ENCODE data around the gene SPI1. TPM values are rescaled to one million over a fixed set of nuclear protein-coding genes. Genes with fewer than 3 reads are reported as not detected.

The SPI1 gene
- total and polyA plus RNA-seq, 12 donors = 3.4 to 38.9 (median 7.5) TPM

- H3K27me3 ChIP-seq = no peaks in the 10 kb centered on the region
- no peak overlapping the region for H3K4me3 ChIP-seq
- intact Hi-C loops (cut with DNase I) = loop anchor here in 1 of 10 donors (5.0 kb wide), 1 partner anchor 36 kb away; the partner anchor contains the start of gene MADD
- TF ChIP-seq CTCF (IDR thresholded peaks at IDR 0.05) = no peak
- H3K27ac ChIP-seq = no peak overlapping the region
- peaks cover 0 to 5% (median 0%) of the 10 kb centered on the region in 11 donors for H3K9me3 ChIP-seq
- ATAC-seq (no peak), DNase-seq (no peak)
- H3K4me1 ChIP-seq = peaks cover 6 to 26% (median 13%) of the 10 kb centered on the region in 9 donors
- peaks cover 0 to 99% (median 0%) of the 10 kb centered on the region in 9 donors for H3K36me3 ChIP-seq
- 86 to 91% methylated on average over 6 of the region's 6 CpGs for WGBS, 2 donors
These were observed 70.1 kb downstream of the SPI1 start for GRCh38 chr11:47308050-47308823.

DNA sequence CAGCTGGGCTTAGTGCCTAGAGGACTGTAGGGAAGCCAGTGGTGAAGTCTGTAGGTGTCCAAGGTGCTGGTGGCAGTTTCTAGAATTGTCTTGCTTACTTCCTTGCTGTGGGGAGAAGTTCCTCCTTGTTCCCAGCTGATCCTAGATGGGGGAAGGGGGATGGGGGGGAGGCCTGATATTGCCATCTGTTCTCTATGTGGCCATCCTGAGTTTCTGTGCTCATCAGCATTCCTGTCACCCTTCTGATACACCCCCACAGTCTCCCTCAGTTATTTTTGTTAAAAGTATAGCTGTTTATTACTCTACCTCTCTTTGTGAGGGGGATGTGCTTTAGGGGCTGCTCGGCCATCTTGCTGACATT lies 71.9 kb downstream of the SPI1 start:
- no peak for DNase-seq
- no peak for TF ChIP-seq CTCF (IDR thresholded peaks at IDR 0.05)
- intact Hi-C loops (cut with DNase I) = loop anchor here in 1 of 10 donors (5.0 kb wide), 1 partner anchor 34 kb away; the partner anchor contains the start of gene MADD
- Histone ChIP-seq H3K36me3 (peaks cover 0 to 99% (median 0%) of the 10 kb centered on the region in 9 donors), H3K4me3 (no peak overlapping the region), H3K27me3 (no peaks in the 10 kb centered on the region), H3K4me1 (peaks cover 6 to 26% (median 13%) of the 10 kb centered on the region in 9 donors), H3K9me3 (peaks cover 0 to 22% (median 4%) of the 10 kb centered on the region in 11 donors), H3K27ac (peak overlapping the region in 9 of 10 donors; percentile 49 to 86 (median 75))
- ATAC-seq = no peak
- WGBS, 2 donors = 89 to 100% methylated on average over 1 of the region's 1 CpG

GRCh38 chr11:47305734-47306483 lies 72.4 kb downstream of the SPI1 start:
- peak; percentile 65 to 74 for DNase-seq
- H3K36me3 ChIP-seq = peaks cover 0 to 99% (median 0%) of the 10 kb centered on the region in 9 donors
- no peak for TF ChIP-seq CTCF (IDR thresholded peaks at IDR 0.05)
- 63 to 73% methylated on average over 3 of the region's 3 CpGs for WGBS, 2 donors
- H3K9me3 ChIP-seq = peaks cover 0 to 22% (median 4%) of the 10 kb centered on the region in 11 donors
- H3K4me3 ChIP-seq = no peak overlapping the region
- H3K27ac ChIP-seq = peak overlapping the region; percentile 18 to 86 (median 74)
- peak; percentile 90 to 98 (median 96) for ATAC-seq
- H3K27me3 ChIP-seq = no peaks in the 10 kb centered on the region
- peaks cover 6 to 26% (median 13%) of the 10 kb centered on the region in 9 donors for H3K4me1 ChIP-seq
- intact Hi-C loops (cut with DNase I) = loop anchor here in 2 of 10 donors (1.0 to 5.0 kb wide), 2 partner anchors 18 to 34 kb away; partner anchors contain the start of gene MADD (in 1 of the 2)

Small RNA genes lying within 50 kb of the gene (microRNA-seq; reads per million reads assigned to microRNA genes)
- 0 reads per million in 2 donors for gene MIR4487

Other genes with a start within 250 kb of the SPI1 start
- gene ARFGAP2, start 201.7 kb downstream of the SPI1 start, total RNA-seq = 10 to 100 TPM; 55.7 to 69.7 (median 62.9) TPM
- gene ARFGAP2, start 201.7 kb downstream of the SPI1 start, polyA plus RNA-seq = 10 to 100 TPM; 47.8 to 70.2 TPM
- 100 to 1,000 TPM; 146 to 335 (median 257) TPM for gene PACSIN3, start 192.1 kb downstream of the SPI1 start, total RNA-seq
- 100 to 1,000 TPM; 163 to 209 TPM for gene PACSIN3, start 192.1 kb downstream of the SPI1 start, polyA plus RNA-seq
- 10 to 100 TPM in 4 of 10 donors, 1 to 10 TPM in 6; 6.4 to 22.5 (median 8.3) TPM for gene DDB2, start 163.6 kb downstream of the SPI1 start, total RNA-seq
- gene DDB2, start 163.6 kb downstream of the SPI1 start, polyA plus RNA-seq = 10 to 100 TPM in 1 of 2 donors, 1 to 10 TPM in 1; 8.1 to 30.6 TPM
- 10 to 100 TPM; 17.2 to 38.8 (median 21.8) TPM for gene ACP2, start 129.7 kb downstream of the SPI1 start, total RNA-seq
- 10 to 100 TPM; 28.9 to 42.6 TPM for gene ACP2, start 129.7 kb downstream of the SPI1 start, polyA plus RNA-seq
- gene NR1H3, start 120.6 kb downstream of the SPI1 start, total RNA-seq = 10 to 100 TPM in 4 of 10 donors, 1 to 10 TPM in 6; 6.6 to 26.5 (median 9.7) TPM
- gene NR1H3, start 120.6 kb downstream of the SPI1 start, polyA plus RNA-seq = 10 to 100 TPM; 15.5 to 49.2 TPM
- 10 to 100 TPM; 23.8 to 54.8 (median 35.7) TPM for gene MADD, start 108.4 kb downstream of the SPI1 start, total RNA-seq
- 10 to 100 TPM; 24.4 to 35.1 TPM for gene MADD, start 108.4 kb downstream of the SPI1 start, polyA plus RNA-seq
- gene MYBPC3, start 25.8 kb downstream of the SPI1 start, total RNA-seq = 1,000 to 10,000 TPM; 1,404 to 3,138 (median 2,490) TPM
- 1,000 to 10,000 TPM in 1 of 2 donors, 100 to 1,000 TPM in 1; 484 to 2,250 TPM for gene MYBPC3, start 25.8 kb downstream of the SPI1 start, polyA plus RNA-seq
- 10 to 100 TPM; 31.1 to 54.5 (median 40.8) TPM for gene SLC39A13, start 30.0 kb upstream of the SPI1 start, total RNA-seq
- gene SLC39A13, start 30.0 kb upstream of the SPI1 start, polyA plus RNA-seq = 10 to 100 TPM; 62.3 to 86.4 TPM
- 100 to 1,000 TPM; 129 to 171 (median 140) TPM for gene PSMC3, start 47.9 kb upstream of the SPI1 start, total RNA-seq
- 100 to 1,000 TPM; 184 to 272 TPM for gene PSMC3, start 47.9 kb upstream of the SPI1 start, polyA plus RNA-seq
- 10 to 100 TPM in 1 of 10 donors, 1 to 10 TPM in 9; 2.9 to 10.2 (median 4.0) TPM for gene RAPSN, start 70.6 kb upstream of the SPI1 start, total RNA-seq
- 1 to 10 TPM in 1 of 2 donors, under 1 TPM in 1; 0.33 to 6.2 TPM for gene RAPSN, start 70.6 kb upstream of the SPI1 start, polyA plus RNA-seq
- gene CELF1, start 174.6 kb upstream of the SPI1 start, total RNA-seq = 10 to 100 TPM; 68.3 to 97.0 (median 87.7) TPM
- gene CELF1, start 174.6 kb upstream of the SPI1 start, polyA plus RNA-seq = 10 to 100 TPM; 24.4 to 35.8 TPM
- gene PTPMT1, start 187.1 kb upstream of the SPI1 start, total RNA-seq = 10 to 100 TPM; 16.9 to 24.6 (median 21.3) TPM
- gene PTPMT1, start 187.1 kb upstream of the SPI1 start, polyA plus RNA-seq = 10 to 100 TPM; 36.4 to 66.9 TPM
- 10 to 100 TPM; 13.6 to 21.0 (median 16.2) TPM for gene KBTBD4, start 200.4 kb upstream of the SPI1 start, total RNA-seq
- 1 to 10 TPM; 3.1 to 9.2 TPM for gene KBTBD4, start 200.4 kb upstream of the SPI1 start, polyA plus RNA-seq
- 100 to 1,000 TPM; 171 to 359 (median 287) TPM for gene NDUFS3, start 200.5 kb upstream of the SPI1 start, total RNA-seq
- 100 to 1,000 TPM; 291 to 570 TPM for gene NDUFS3, start 200.5 kb upstream of the SPI1 start, polyA plus RNA-seq
- gene FAM180B, start 208.1 kb upstream of the SPI1 start, total RNA-seq = 1 to 10 TPM in 1 of 10 donors, under 1 TPM in 4, not detected in 5; 0.19 to 1.0 (median 0.24) TPM
- under 1 TPM in 1 of 2 donors, not detected in 1; 0.07 TPM for gene FAM180B, start 208.1 kb upstream of the SPI1 start, polyA plus RNA-seq
- under 1 TPM in 9 of 10 donors, not detected in 1; 0.15 to 0.85 (median 0.37) TPM for gene C1QTNF4, start 215.9 kb upstream of the SPI1 start, total RNA-seq
- 1 to 10 TPM; 1.2 to 1.4 TPM for gene C1QTNF4, start 215.9 kb upstream of the SPI1 start, polyA plus RNA-seq